Ascending aorta (tissue), 2 donors: Measurements from ENCODE around the gene PPP1R1B. TPM values are rescaled to one million over a fixed set of nuclear protein-coding genes. Genes with fewer than 3 reads are reported as not detected.

Source experiments
- DNase-seq, 2 donors: peaks; one replicate each; pipeline ENCODE4 v3.0.0-alpha.2; 2019; ENCODE audit warnings: low spot score in 2 of 2
- H3K27ac ChIP-seq, 2 donors: fragments of 200-600 bp; sonication (generic); one replicate each; pipeline ENCODE4 v1.5.1; 2016 to 2017; ENCODE audit warnings: mild to moderate bottlenecking in 1 of 2
- H3K27me3 ChIP-seq: fragments of 200-600 bp; sonication (generic); one replicate; pipeline ENCODE4 v1.5.1; 2017
- H3K36me3 ChIP-seq, 2 donors: fragments of 200-600 bp; sonication (generic); one replicate each; pipeline ENCODE4 v1.5.1; 2016
- H3K4me1 ChIP-seq, 2 donors: fragments of 200-600 bp; sonication (generic); one replicate each; pipeline ENCODE4 v1.5.1; 2016 to 2017; ENCODE audit warnings: mild to moderate bottlenecking in 1 of 2
- H3K4me3 ChIP-seq, 2 donors: fragments of 200-600 bp; sonication (generic); one replicate each; pipeline ENCODE4 v1.5.1; 2016 to 2017; ENCODE audit warnings: mild to moderate bottlenecking in 1 of 2
- H3K9me3 ChIP-seq, 2 donors: fragments of 200-600 bp; sonication (generic); one replicate each; pipeline ENCODE4 v1.5.1; 2016
- intact Hi-C: fragments of 100-400 bp; cut with DNase I; formaldehyde crosslinking; loops from one replicate; pipeline ENCODE4 v1.15.1; 2023
- total RNA-seq: library from RNA; depleted of rRNA; stranded (reverse); fragments of >200 nt; gene quantifications from one replicate; pipeline ENCODE4 v1.1.0, GENCODE V29; 2016
- TF ChIP-seq, protein P1 (sequence below), 3 experiments: fragments of 200-600 bp in 2 of 3; fragments of 450-650 bp in 1 of 3; sonication (generic) in 2 of 3; IDR thresholded peaks; one replicate each; pipeline ENCODE4 v1.5.1; 2016 to 2019; ENCODE audit warnings: antibody characterized with exemption in 3 of 3, mild to moderate bottlenecking in 1 of 3, moderate library complexity in 1 of 3

Gene PPP1R1B
- total RNA-seq, 1 donor from 2014 or later, result 2.4 TPM

DNA sequence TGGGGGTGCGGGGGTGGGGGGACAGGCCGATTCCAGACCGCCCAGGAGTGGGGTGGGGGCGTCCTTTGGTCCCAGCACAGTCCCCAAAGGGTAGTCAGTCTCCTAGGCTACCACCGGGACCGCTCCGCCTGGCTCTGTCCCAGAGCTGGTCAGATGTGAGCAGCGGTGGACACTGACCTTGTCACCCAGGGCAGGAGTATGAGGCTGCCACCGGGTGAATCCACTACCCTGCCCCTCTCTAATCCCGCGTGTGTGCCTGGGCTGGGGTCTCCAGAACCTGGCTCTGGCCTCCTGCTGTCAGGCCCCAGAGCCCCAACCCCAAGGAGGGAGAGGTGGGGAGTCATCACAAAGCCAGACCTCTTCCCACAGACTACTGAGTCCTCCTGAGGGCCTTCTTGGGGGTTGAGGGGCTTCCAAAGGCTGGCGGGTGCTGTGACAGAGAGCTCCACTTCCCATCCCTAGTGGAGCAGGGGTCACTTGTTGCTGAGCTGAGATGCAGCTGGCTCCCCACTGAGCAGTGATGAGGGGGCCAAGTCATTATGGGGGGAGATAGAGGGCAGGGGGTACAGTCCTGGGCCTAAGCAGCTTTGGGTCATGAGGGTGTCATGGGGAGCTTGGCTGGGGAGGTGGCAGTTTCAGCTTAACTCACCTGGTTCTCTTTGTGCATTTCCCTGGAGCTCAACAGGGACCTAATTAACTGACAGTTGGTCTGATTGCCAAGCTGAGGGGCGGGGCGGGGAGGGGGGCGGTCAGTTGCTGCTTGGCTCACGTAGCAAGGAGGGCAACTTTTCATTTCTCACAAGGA is 1.2 kb downstream of the PPP1R1B start:
- no peak overlapping the region for H3K27ac ChIP-seq
- H3K4me3 ChIP-seq, result no peak overlapping the region
- H3K4me1 ChIP-seq, result peaks cover 7 to 13% of the 10 kb centered on the region in 2 donors
- no peak for DNase-seq
- peaks cover 13% of the 10 kb centered on the region for H3K27me3 ChIP-seq
- no peaks in the 10 kb centered on the region for H3K36me3 ChIP-seq
- TF ChIP-seq, protein P1, sequence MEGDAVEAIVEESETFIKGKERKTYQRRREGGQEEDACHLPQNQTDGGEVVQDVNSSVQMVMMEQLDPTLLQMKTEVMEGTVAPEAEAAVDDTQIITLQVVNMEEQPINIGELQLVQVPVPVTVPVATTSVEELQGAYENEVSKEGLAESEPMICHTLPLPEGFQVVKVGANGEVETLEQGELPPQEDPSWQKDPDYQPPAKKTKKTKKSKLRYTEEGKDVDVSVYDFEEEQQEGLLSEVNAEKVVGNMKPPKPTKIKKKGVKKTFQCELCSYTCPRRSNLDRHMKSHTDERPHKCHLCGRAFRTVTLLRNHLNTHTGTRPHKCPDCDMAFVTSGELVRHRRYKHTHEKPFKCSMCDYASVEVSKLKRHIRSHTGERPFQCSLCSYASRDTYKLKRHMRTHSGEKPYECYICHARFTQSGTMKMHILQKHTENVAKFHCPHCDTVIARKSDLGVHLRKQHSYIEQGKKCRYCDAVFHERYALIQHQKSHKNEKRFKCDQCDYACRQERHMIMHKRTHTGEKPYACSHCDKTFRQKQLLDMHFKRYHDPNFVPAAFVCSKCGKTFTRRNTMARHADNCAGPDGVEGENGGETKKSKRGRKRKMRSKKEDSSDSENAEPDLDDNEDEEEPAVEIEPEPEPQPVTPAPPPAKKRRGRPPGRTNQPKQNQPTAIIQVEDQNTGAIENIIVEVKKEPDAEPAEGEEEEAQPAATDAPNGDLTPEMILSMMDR (IDR thresholded peaks at IDR 0.05), result no peak
- intact Hi-C loops, result no loop called here
- H3K9me3 ChIP-seq, result no peaks in the 10 kb centered on the region

DNA sequence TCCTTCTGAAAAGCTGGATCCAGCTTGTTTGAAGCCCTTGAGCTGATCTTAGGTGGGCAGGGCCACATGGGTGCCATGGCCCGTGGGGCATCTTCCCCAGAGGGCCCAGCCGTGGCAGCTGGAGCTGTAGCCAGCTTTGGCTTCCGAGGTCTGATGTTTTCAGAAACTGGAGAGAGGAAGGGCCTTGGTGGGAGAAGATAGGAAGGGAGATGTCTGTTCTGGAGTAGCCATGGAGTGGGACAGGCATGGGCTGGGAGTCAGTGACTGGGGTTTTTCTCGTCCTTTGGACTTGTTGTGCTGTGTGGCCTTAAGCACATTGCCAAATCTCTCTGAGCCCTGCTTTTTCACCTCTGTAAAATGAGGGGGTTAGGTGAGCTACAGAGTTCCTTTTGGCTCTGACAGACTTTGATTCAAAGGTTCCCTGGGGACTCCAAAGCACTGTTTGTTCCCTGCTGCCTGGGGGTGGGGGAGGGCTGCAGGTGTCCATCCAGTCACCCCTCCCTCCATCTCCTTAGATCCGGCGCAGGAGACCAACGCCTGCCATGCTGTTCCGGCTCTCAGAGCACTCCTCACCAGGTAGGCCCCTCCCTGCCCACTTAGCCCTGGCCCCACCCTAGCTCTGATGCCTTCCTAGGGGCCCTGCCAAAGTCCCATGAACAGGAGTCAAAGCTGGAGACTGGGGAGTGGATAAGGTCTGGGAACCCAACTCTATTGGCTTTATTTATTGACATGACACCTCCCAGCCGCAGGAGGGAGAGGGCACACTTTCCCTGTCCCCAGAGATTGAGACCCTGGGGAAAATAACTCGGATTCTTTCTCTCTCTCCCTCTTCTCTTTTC is 2.1 kb downstream of the PPP1R1B start:
- DNase-seq, result no peak
- TF ChIP-seq, protein P1 (IDR thresholded peaks at IDR 0.05), result no peak
- H3K27ac ChIP-seq, result no peak overlapping the region
- H3K27me3 ChIP-seq, result peaks cover 13% of the 10 kb centered on the region
- intact Hi-C loops, result no loop called here
- H3K9me3 ChIP-seq, result no peaks in the 10 kb centered on the region
- H3K36me3 ChIP-seq, result no peaks in the 10 kb centered on the region
- no peak overlapping the region for H3K4me3 ChIP-seq
- peaks cover 7 to 11% of the 10 kb centered on the region in 2 donors for H3K4me1 ChIP-seq

DNA sequence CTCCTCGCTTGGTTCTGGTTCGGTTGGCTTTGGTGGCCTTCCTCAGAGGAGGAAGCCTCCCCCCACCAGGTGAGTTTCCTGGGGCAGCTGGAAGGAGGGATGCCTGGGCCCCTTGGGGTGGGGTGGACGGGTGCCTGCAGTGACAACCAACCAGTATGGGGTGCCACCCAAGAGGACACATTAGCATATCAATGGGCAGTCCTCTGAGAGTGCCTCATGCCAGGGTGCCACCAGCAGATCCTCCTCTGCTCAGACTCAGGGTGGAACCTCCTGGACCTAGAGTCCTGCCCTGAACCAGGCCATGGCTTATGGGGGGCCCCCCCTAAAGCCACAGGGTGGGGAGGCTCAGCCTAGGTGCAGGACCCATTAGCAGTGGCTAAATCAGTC is 2.7 kb downstream of the PPP1R1B start:
- Histone ChIP-seq H3K4me1 (peaks cover 7 to 11% of the 10 kb centered on the region in 2 donors), H3K27ac (no peak overlapping the region), H3K36me3 (no peaks in the 10 kb centered on the region), H3K4me3 (no peak overlapping the region), H3K27me3 (peaks cover 13% of the 10 kb centered on the region), H3K9me3 (no peaks in the 10 kb centered on the region)
- intact Hi-C loops, result no loop called here
- DNase-seq, result no peak
- TF ChIP-seq, protein P1 (IDR thresholded peaks at IDR 0.05), result no peak

DNA sequence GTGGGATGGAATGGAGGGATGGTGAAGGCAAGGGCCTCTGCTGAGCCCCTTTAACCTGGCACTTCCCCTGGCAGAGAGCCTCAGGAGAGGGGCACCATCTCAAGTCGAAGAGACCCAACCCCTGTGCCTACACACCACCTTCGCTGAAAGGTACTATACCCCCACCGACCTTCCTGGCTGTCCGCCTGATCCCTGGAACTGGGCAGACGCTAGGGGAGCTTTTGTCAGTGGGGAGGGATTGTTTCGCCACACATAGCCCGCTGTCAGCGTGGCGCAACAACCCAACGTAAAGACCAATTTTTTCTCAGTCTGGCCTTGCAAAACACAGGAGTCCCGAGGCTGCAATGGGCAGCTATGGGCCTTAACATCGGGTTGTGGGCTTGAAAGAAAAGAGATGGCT is 3.1 kb downstream of the PPP1R1B start:
- Histone ChIP-seq H3K4me3 (no peak overlapping the region), H3K27me3 (peaks cover 13% of the 10 kb centered on the region), H3K9me3 (no peaks in the 10 kb centered on the region), H3K4me1 (peaks cover 7 to 11% of the 10 kb centered on the region in 2 donors), H3K27ac (no peak overlapping the region), H3K36me3 (no peaks in the 10 kb centered on the region)
- intact Hi-C loops, result no loop called here
- TF ChIP-seq, protein P1 (IDR thresholded peaks at IDR 0.05), result no peak
- DNase-seq, result no peak

DNA sequence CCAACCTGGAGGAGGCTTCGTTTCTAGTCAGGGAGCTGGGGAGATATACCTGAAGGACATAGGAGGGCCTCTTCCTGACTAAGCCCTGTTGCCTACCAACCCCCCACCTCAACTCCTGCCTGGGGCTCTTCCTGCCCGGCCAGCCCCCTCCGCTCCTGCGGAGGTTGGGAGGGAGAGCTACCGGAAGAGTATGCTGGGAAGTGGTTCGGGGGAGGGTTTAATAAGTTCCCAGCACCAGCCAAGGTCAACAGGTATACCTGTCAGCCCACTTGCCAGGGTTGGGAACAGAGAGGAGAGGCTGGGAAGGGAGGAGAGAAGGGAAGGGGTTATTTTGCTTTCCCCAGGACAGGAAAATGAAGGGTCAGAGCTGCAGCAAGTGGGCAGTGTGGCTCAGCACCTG is 4.7 kb downstream of the PPP1R1B start:
- peaks cover 9 to 15% of the 10 kb centered on the region in 2 donors for H3K4me1 ChIP-seq
- DNase-seq, result no peak
- no peak overlapping the region for H3K27ac ChIP-seq
- TF ChIP-seq, protein P1 (IDR thresholded peaks at IDR 0.05), result no peak
- no peaks in the 10 kb centered on the region for H3K9me3 ChIP-seq
- H3K4me3 ChIP-seq, result no peak overlapping the region
- H3K36me3 ChIP-seq, result no peaks in the 10 kb centered on the region
- H3K27me3 ChIP-seq, result peaks cover 12% of the 10 kb centered on the region
- intact Hi-C loops, result no loop called here
